IPS-11a (cell line): ENCODE results near the gene SPN.
A peak's percentile ranks its signal among the peaks of the same experiment; 100 is the strongest.
"Not testable (repeated sequence)": the region's sequence is repeated elsewhere in the genome, so short reads cannot be mapped to it uniquely, and the experiment has no call there.

ENCODE experiments used
- H3K4me3 ChIP-seq: one replicate; pipeline ENCODE4 v1.5.1; 2013; ENCODE audit warnings: low read depth, low read length, control low read depth

The SPN gene

GRCh38 chr16:29699324-29700219 lies 36.5 kb downstream of the SPN start:
- H3K4me3 ChIP-seq = no peak overlapping the region

GRCh38 chr16:29700253-29700987 lies 37.4 kb downstream of the SPN start:
- H3K4me3 ChIP-seq = no peak overlapping the region

GRCh38 chr16:29701214-29701555 lies 38.1 kb downstream of the SPN start:
- H3K4me3 ChIP-seq = no peak overlapping the region

GRCh38 chr16:29702269-29702668 lies 39.2 kb downstream of the SPN start:
- no peak overlapping the region for H3K4me3 ChIP-seq

GRCh38 chr16:29705030-29705429 lies 42.0 kb downstream of the SPN start:
- no peak overlapping the region for H3K4me3 ChIP-seq

- not testable (repeated sequence) for H3K4me3 ChIP-seq
These were observed 44.1 kb downstream of the SPN start for GRCh38 chr16:29707160-29707559.

- H3K4me3 ChIP-seq = peak overlapping the region; percentile 91
These were observed 46.0 kb downstream of the SPN start for GRCh38 chr16:29708917-29709600.

- H3K4me3 ChIP-seq = peak overlapping the region; percentile 91
These were observed 46.6 kb downstream of the SPN start for GRCh38 chr16:29709657-29710056.

- peak overlapping the region; percentile 91 for H3K4me3 ChIP-seq
These were observed 47.5 kb downstream of the SPN start for GRCh38 chr16:29710227-29711219.

GRCh38 chr16:29712809-29713208 lies 49.8 kb downstream of the SPN start:
- no peak overlapping the region for H3K4me3 ChIP-seq

GRCh38 chr16:29714396-29714795 lies 51.3 kb downstream of the SPN start:
- no peak overlapping the region for H3K4me3 ChIP-seq

- H3K4me3 ChIP-seq = no peak overlapping the region
These were observed 51.9 kb downstream of the SPN start for GRCh38 chr16:29714972-29715371.

GRCh38 chr16:29717113-29717512 lies 54.1 kb downstream of the SPN start:
- no peak overlapping the region for H3K4me3 ChIP-seq

GRCh38 chr16:29719063-29719462 lies 56.0 kb downstream of the SPN start:
- H3K4me3 ChIP-seq = no peak overlapping the region
